ENCODE results near the gene UROS. TPM values are rescaled to one million over a fixed set of nuclear protein-coding genes. Genes with fewer than 3 reads are reported as not detected.

UROS gene
- total RNA-seq, 1 experiment from 2014 or later = 48.7 TPM

GRCh38 chr10:125820701-125821100 is 2.4 kb downstream of the UROS start (continued):
- TF ChIP-seq STAT6 (CRISPR knock-in tag; conservative IDR thresholded peaks at IDR 0.05; ENCODE audit: low read depth) (no peak), GABPB1 (CRISPR knock-in tag; IDR thresholded peaks at IDR 0.05) (no peak)

- no peak for TF ChIP-seq CREB1 (CRISPR knock-in tag; IDR thresholded peaks at IDR 0.05)
- TF ChIP-seq CTCF (IDR thresholded peaks at IDR 0.05) = no peak
- TF ChIP-seq ETV6 (CRISPR knock-in tag; IDR thresholded peaks at IDR 0.05) = no peak
- TF ChIP-seq AR (CRISPR knock-in tag; IDR thresholded peaks at IDR 0.05) = no peak
- POLR2A ChIA-PET = no interaction called here
- H3K36me3 Mint-ChIP-seq = peaks cover 12% of the 10 kb centered on the region; the same call in 1 of the 2 replicates
Measured at GRCh38 chr10:125817337-125817946, 5.6 kb downstream of the UROS start.

GRCh38 chr10:125816548-125816947 is 6.5 kb downstream of the UROS start:
- peaks cover 16% of the 10 kb centered on the region; the same call in 1 of the 2 replicates for H3K36me3 Mint-ChIP-seq
- DNase-seq (ENCODE audit: low spot score) (no peak), ATAC-seq (no peak)
- H3K4me1 Mint-ChIP-seq = no peaks in the 10 kb centered on the region
- H3K27ac Mint-ChIP-seq = no peak overlapping the region
- CTCF ChIA-PET = no interaction called here
- no peaks in the 10 kb centered on the region for H3K9me3 Mint-ChIP-seq
- H3K27me3 Mint-ChIP-seq (ENCODE audit: low read depth) = no peaks in the 10 kb centered on the region
- POLR2A ChIA-PET = no interaction called here
- no peak overlapping the region for H3K4me3 Mint-ChIP-seq
- TF ChIP-seq ETV6 (CRISPR knock-in tag; IDR thresholded peaks at IDR 0.05) (no peak), NR1H2 (CRISPR knock-in tag; IDR thresholded peaks at IDR 0.05) (no peak), STAT6 (CRISPR knock-in tag; conservative IDR thresholded peaks at IDR 0.05; ENCODE audit: low read depth) (no peak), ZNF671 (CRISPR knock-in tag; IDR thresholded peaks at IDR 0.05) (no peak), SOX15 (CRISPR knock-in tag; IDR thresholded peaks at IDR 0.05) (no peak), HMGXB4 (CRISPR knock-in tag; IDR thresholded peaks at IDR 0.05) (no peak), MLX (CRISPR knock-in tag; IDR thresholded peaks at IDR 0.05) (no peak), FOXP1 (CRISPR knock-in tag; IDR thresholded peaks at IDR 0.05; ENCODE audit: borderline replicate concordance) (no peak), NR2C2 (CRISPR knock-in tag; IDR thresholded peaks at IDR 0.05) (no peak), KAT7 (CRISPR knock-in tag; IDR thresholded peaks at IDR 0.05; ENCODE audit: borderline replicate concordance) (no peak), GRHL2 (CRISPR knock-in tag; IDR thresholded peaks at IDR 0.05; ENCODE audit: insufficient replicate concordance, severe bottlenecking) (no peak), FOXP4 (CRISPR knock-in tag; IDR thresholded peaks at IDR 0.05) (no peak), CREB1 (CRISPR knock-in tag; IDR thresholded peaks at IDR 0.05) (no peak), SP1 (CRISPR knock-in tag; conservative IDR thresholded peaks at IDR 0.05) (no peak), GTF2I (CRISPR knock-in tag; conservative IDR thresholded peaks at IDR 0.05) (no peak)

More at GRCh38 chr10:125817337-125817946, 5.6 kb downstream of the UROS start:
- CTCF ChIA-PET = interaction anchor here (0.6 kb wide), 1 partner anchor 962 kb away, joined by 3 read pairs; no protein-coding TSS in a partner anchor
- no peak for DNase-seq (ENCODE audit: low spot score)
- Mint-ChIP-seq H3K4me1 (peaks cover 4% of the 10 kb centered on the region), H3K4me3 (no peak overlapping the region), H3K27me3 (ENCODE audit: low read depth) (no peaks in the 10 kb centered on the region), H3K27ac (no peak overlapping the region), H3K9me3 (no peaks in the 10 kb centered on the region)
- no peak for ATAC-seq

Data from WTC11 (cell line).